Head of caudate nucleus (tissue), 42 donors: Measurements from ENCODE around the gene NPBWR2.

Experiments
- DNase-seq, 42 donors: peaks; one replicate each; pipeline versions ENCODE4 v3.0.0 to v3.0.0-alpha.2; 2020 to 2021; ENCODE audit warnings: mixed read lengths in 7 of 42
- intact Hi-C: fragments of 100-400 bp; cut with DNase I; formaldehyde crosslinking; loops from one replicate; pipeline ENCODE4 v1.15.0; 2022

NPBWR2 gene

GRCh38 chr20:64055396-64055892 is 51.9 kb downstream of the NPBWR2 start:
- intact Hi-C loops, result no loop called here
- no peak for DNase-seq

- intact Hi-C loops, result no loop called here
- no peak for DNase-seq
Measured at GRCh38 chr20:64053841-64054661, 53.3 kb downstream of the NPBWR2 start.
